Bronchial epithelial cell (primary cell): Measurements from ENCODE around the gene LEMD2. TPM values are rescaled to one million over a fixed set of nuclear protein-coding genes. Genes with fewer than 3 reads are reported as not detected.

Experiments used
- DNase-seq: peaks from one replicate; pipeline ENCODE4 v3.0.0-alpha.2; 2010; ENCODE audit warnings: low read depth
- FAIRE-seq: peaks from 2 replicates; lab custom pipeline; 2011; peaks lifted over from hg19 to GRCh38; lab: Jason Lieb, UNC
- H3K27me3 ChIP-seq: 2 replicates; pipeline ENCODE4 v1.5.1; 2011; ENCODE audit warnings: low read length; ENCODE audit not compliant: control insufficient read depth, insufficient read depth
- H3K36me3 ChIP-seq: 2 replicates; pipeline ENCODE4 v1.5.1; 2011; ENCODE audit warnings: low read length; ENCODE audit not compliant: control insufficient read depth, insufficient read depth
- H3K4me3 ChIP-seq: 2 replicates; pipeline ENCODE4 v1.5.1; 2011; ENCODE audit warnings: mild to moderate bottlenecking, low read depth, low read length, control low read depth
- total RNA-seq: library from RNA; depleted of rRNA; stranded (reverse); fragments of >200 nt; gene quantifications from 2 replicates; pipeline ENCODE4 v1.2.1, GENCODE V29; 2014
- TF ChIP-seq, protein P1 (sequence below): IDR thresholded peaks from 2 replicates; pipeline ENCODE4 v1.5.1; 2011; ENCODE audit warnings: mild to moderate bottlenecking, moderate library complexity, low read length, control low read depth, inconsistent platforms; ENCODE audit not compliant: insufficient read depth, severe bottlenecking

The LEMD2 gene
- total RNA-seq, 1 donor from 2014 or later = 66.9 TPM

DNA sequence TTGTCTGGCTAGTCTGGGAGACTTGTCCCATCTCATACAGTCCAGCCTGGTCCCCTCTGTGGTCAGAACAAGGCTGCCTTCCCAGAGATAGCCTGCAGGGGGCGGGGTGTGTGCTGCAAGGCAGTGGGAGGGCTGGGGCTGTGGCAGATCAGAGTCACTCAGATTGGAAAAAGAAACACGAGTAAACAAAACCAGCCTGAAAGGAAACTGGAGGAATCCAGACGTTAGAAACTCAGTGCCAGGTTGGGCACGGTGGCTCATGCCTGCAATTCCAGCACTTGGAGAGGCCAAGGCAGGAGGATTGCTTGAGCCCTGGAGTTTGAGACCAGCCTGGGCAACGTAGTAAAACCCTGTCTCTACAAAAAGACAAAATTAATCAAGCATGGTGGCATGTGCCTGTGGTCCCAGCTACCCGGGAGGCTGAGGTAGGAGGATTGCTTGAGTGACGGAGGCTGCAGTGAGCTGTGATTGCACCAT, 20.2 kb downstream of the LEMD2 start:
- Histone ChIP-seq H3K27me3 (no peaks in the 10 kb centered on the region), H3K36me3 (peaks cover 4% of the 10 kb centered on the region), H3K4me3 (no peak overlapping the region)
- DNase-seq (peak; percentile 59), FAIRE-seq (peak; percentile 75)
- TF ChIP-seq, protein P1, sequence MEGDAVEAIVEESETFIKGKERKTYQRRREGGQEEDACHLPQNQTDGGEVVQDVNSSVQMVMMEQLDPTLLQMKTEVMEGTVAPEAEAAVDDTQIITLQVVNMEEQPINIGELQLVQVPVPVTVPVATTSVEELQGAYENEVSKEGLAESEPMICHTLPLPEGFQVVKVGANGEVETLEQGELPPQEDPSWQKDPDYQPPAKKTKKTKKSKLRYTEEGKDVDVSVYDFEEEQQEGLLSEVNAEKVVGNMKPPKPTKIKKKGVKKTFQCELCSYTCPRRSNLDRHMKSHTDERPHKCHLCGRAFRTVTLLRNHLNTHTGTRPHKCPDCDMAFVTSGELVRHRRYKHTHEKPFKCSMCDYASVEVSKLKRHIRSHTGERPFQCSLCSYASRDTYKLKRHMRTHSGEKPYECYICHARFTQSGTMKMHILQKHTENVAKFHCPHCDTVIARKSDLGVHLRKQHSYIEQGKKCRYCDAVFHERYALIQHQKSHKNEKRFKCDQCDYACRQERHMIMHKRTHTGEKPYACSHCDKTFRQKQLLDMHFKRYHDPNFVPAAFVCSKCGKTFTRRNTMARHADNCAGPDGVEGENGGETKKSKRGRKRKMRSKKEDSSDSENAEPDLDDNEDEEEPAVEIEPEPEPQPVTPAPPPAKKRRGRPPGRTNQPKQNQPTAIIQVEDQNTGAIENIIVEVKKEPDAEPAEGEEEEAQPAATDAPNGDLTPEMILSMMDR = peak; percentile 85

DNA sequence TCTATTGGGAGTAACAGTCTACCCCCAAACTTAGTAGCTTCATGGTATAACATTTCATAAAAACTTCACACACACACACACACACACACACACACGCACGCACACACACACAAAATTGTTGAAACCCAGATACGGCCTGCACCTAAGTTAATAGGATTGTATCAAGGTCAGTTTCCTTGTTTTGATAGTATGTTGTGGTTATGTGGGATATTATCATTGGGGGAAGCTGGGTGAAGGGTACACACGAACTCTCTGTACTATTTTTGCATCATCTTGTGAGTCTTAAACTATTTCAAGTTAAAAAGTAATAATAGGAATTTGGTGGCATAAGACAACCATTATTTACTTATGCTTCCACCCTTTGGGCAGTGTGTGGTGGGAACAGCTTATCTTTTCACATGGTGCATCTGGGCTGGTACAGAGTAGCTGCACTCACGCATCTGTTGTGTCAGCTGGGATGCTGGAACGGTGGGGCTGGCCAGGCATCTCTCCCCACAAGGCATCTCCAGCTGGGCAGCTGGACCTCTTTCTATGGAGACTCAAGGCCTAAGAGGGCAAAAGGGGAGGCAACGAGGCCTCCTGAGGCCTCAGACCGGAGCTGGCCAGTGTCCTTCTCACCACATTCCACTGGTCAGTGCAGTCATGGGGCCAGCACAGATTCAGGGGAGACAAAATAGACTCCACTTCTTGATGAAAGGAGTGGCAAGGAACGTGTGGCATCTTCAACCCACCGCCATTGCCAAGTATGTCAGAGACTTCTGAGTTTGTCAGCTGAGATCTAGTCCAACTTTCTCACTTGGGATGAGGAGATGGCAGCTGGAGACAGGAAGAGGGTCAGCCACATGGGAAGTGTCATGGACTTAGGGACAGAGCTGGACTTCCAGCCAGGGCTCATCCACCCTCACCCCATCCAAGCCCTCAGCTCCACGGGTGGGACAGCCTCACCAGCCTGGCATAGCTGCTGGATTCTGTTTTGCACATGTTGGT, 21.7 kb downstream of the LEMD2 start:
- TF ChIP-seq, protein P1 = no peak
- H3K36me3 ChIP-seq = no peaks in the 10 kb centered on the region
- no peak overlapping the region for H3K4me3 ChIP-seq
- FAIRE-seq (peak; percentile 70), DNase-seq (no peak)
- no peaks in the 10 kb centered on the region for H3K27me3 ChIP-seq

DNA sequence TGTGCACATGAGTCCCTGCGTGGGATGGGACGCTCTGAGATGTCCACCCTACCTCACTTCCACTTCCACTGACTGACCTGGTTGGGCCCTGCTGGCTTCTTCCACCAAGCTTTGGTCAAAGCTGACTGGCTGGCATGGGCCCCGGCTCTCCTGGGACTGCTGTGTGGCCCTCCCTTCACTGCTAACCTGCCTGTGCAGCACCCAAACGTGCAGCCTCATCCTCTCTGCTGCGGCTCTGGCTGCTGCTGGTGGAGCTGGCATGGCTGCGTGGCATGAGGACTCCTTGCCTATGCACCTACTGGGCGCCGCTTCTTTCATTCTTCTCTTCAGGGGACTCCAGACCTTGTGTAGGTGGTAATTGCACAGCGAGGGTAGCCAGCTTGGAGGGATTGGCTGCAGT, 23.6 kb downstream of the LEMD2 start:
- H3K27me3 ChIP-seq = no peaks in the 10 kb centered on the region
- no peak for FAIRE-seq

DNA sequence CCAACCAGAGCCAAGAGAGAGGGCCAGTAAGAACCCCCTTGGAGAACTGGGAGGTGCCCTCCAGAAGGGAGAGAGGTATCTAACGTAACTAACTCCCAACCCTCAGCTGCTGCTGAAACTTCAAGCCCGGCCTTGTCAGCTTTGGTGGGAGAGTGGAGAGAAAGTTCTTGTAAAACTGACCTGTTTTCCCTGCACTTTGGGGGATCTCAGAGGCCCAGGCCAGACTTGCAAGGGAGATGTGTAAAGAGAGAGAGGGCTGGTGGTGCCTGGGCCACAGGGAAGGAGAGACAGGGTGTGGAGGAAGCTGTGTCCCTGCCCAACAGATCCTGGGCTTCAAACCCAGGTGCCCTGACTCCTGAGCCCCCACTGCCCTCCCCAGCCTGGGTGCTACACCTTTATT, 24.9 kb downstream of the LEMD2 start:
- FAIRE-seq (no peak), DNase-seq (no peak)
- TF ChIP-seq, protein P1 = no peak
- Histone ChIP-seq H3K4me3 (no peak overlapping the region), H3K36me3 (no peaks in the 10 kb centered on the region), H3K27me3 (no peaks in the 10 kb centered on the region)

More for the DNA sequence above, 23.6 kb downstream of the LEMD2 start:
- no peaks in the 10 kb centered on the region for H3K36me3 ChIP-seq
- no peak for DNase-seq
- H3K4me3 ChIP-seq = no peak overlapping the region
- TF ChIP-seq, protein P1 = no peak

DNA sequence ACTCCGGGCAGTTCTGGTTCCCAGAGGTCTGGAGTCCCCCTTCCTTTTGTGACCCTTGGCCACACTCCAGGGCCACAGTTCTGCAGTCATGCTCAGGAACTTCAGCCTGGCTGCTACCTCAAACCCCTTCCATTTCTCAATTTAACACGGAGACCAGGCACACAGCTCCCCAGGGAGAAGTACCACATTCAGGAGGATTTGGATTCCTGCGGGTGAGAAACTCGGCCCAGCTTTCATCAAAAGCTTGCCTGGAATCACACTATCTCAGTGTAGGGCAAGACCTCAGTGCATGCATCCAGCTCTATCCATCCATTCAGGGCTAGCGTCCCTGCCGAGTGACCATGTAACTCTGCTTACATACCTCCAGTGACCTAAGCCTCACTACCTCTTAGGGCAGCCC, 25.4 kb downstream of the LEMD2 start:
- H3K36me3 ChIP-seq = no peaks in the 10 kb centered on the region
- TF ChIP-seq, protein P1 = no peak
- no peak for DNase-seq
- no peak overlapping the region for H3K4me3 ChIP-seq
- no peaks in the 10 kb centered on the region for H3K27me3 ChIP-seq
- FAIRE-seq = peak; percentile 90
